Liver (tissue), 9 donors: ENCODE results near the gene RBFOX1. TPM values are rescaled to one million over a fixed set of nuclear protein-coding genes. Genes with fewer than 3 reads are reported as not detected.

Source experiments
- DNase-seq: peaks from one replicate; pipeline ENCODE4 v3.0.0-alpha.2; 2017; ENCODE audit warnings: low spot score
- H3K27ac ChIP-seq, 2 donors: one replicate each; pipeline ENCODE4 v1.7.0; 2013; ENCODE audit warnings: inconsistent platforms in 2 of 2, low read length in 2 of 2, control low read depth in 1 of 2, low read depth in 1 of 2, mild to moderate bottlenecking in 1 of 2
- H3K27me3 ChIP-seq, 4 donors: one replicate each; pipeline versions ENCODE4 v1.6.1 to v1.7.0; 2013; ENCODE audit warnings: low read length in 3 of 4, inconsistent platforms in 1 of 4, mild to moderate bottlenecking in 1 of 4, moderate library complexity in 1 of 4; ENCODE audit not compliant: control insufficient read depth in 4 of 4, insufficient read depth in 4 of 4
- H3K36me3 ChIP-seq, 4 donors: one replicate each; pipeline versions ENCODE4 v1.6.1 to v1.7.0; 2013; ENCODE audit warnings: low read length in 3 of 4, mild to moderate bottlenecking in 3 of 4, low read depth in 1 of 4, moderate library complexity in 1 of 4; ENCODE audit not compliant: control insufficient read depth in 4 of 4, insufficient read depth in 3 of 4
- H3K4me1 ChIP-seq, 4 donors: one replicate each; pipeline versions ENCODE4 v1.6.1 to v1.7.0; 2013; ENCODE audit warnings: low read length in 3 of 4, mild to moderate bottlenecking in 3 of 4, moderate library complexity in 1 of 4; ENCODE audit not compliant: control insufficient read depth in 4 of 4, insufficient read depth in 4 of 4
- H3K4me3 ChIP-seq, 3 donors: one replicate each; pipeline versions ENCODE4 v1.6.1 to v1.7.0; 2013; ENCODE audit warnings: low read length in 3 of 3, control low read depth in 1 of 3, low read depth in 1 of 3, mild to moderate bottlenecking in 1 of 3
- H3K9ac ChIP-seq, 2 donors: one replicate each; pipeline ENCODE4 v1.7.0; 2013; ENCODE audit warnings: low read length in 2 of 2, mild to moderate bottlenecking in 2 of 2, moderate library complexity in 2 of 2, control low read depth in 1 of 2, low read depth in 1 of 2
- H3K9me3 ChIP-seq, 4 donors: one replicate each; pipeline versions ENCODE4 v1.6.1 to v1.7.0; 2013; ENCODE audit warnings: low read length in 3 of 4; ENCODE audit not compliant: control insufficient read depth in 4 of 4
- FOXA1 ChIP-seq: IDR thresholded peaks from 2 replicates; pipeline ENCODE4 v1.6.1; 2016; ENCODE audit warnings: antibody characterized with exemption
- HNF4A ChIP-seq, 2 donors: conservative IDR thresholded peaks; 2 replicates each; pipeline ENCODE4 v1.6.1; 2016; ENCODE audit warnings: antibody characterized with exemption in 2 of 2, mild to moderate bottlenecking in 2 of 2
- HNF4G ChIP-seq: IDR thresholded peaks from 2 replicates; pipeline ENCODE4 v1.6.1; 2016; ENCODE audit warnings: antibody characterized with exemption
- NR2F2 ChIP-seq: IDR thresholded peaks from 2 replicates; pipeline ENCODE4 v1.6.1; 2016; ENCODE audit warnings: antibody characterized with exemption
- RAD21 ChIP-seq, 2 donors: IDR thresholded peaks; 2 replicates each; pipeline ENCODE4 v1.6.1; 2016; ENCODE audit warnings: antibody characterized with exemption in 2 of 2, mild to moderate bottlenecking in 2 of 2
- SP1 ChIP-seq: IDR thresholded peaks from 2 replicates; pipeline ENCODE4 v1.6.1; 2018; ENCODE audit warnings: antibody characterized with exemption, mild to moderate bottlenecking
- TAF1 ChIP-seq: conservative IDR thresholded peaks from 2 replicates; pipeline ENCODE4 v1.6.1; 2016; ENCODE audit warnings: antibody characterized with exemption, mild to moderate bottlenecking
- YY1 ChIP-seq: IDR thresholded peaks from 2 replicates; pipeline ENCODE4 v1.6.1; 2016; ENCODE audit warnings: antibody characterized with exemption, mild to moderate bottlenecking
- WGBS: extraction: QIAGEN DNeasy Blood & Tissue Kit; methylation state at CpG from one replicate; pipeline ENCODE4 v1.1.7; 2013; 5-methylcytosine and 5-hydroxymethylcytosine counted together
- polyA plus RNA-seq, 2 donors: library from polyadenylated mRNA; stranded (reverse) in 1 of 2; unstranded in 1 of 2; fragments of 200-250 nt in 1 of 2; fragments of >200 nt in 1 of 2; fragmentation: Nextera tagmentation in 1 of 2; extraction: Ambion mirVana in 1 of 2; gene quantifications; one replicate each; pipeline versions ENCODE4 v1.2.1 to v1.2.3, GENCODE V29; 2013 to 2015
- total RNA-seq, 2 donors: library from RNA; depleted of rRNA; stranded (reverse); fragments of >200 nt; gene quantifications; one replicate each; pipeline ENCODE4 v1.2.3, GENCODE V29; 2014
- TF ChIP-seq, protein P1 (sequence below): IDR thresholded peaks from 2 replicates; pipeline ENCODE4 v1.6.1; 2016; ENCODE audit warnings: antibody characterized with exemption
- TF ChIP-seq, protein P2 (sequence below): IDR thresholded peaks from 2 replicates; pipeline ENCODE4 v1.6.1; 2016; ENCODE audit warnings: antibody characterized with exemption, mild to moderate bottlenecking
- TF ChIP-seq, protein P3 (sequence below): IDR thresholded peaks from 2 replicates; pipeline ENCODE4 v1.6.1; 2016; ENCODE audit warnings: antibody characterized with exemption
- donor health status: healthy.
- donor health status: healthy.
- donor health status: healthy.
- donor health status: healthy.
- donor health status: healthy.

Gene RBFOX1
- total and polyA plus RNA-seq, 4 donors = not detected

DNA sequence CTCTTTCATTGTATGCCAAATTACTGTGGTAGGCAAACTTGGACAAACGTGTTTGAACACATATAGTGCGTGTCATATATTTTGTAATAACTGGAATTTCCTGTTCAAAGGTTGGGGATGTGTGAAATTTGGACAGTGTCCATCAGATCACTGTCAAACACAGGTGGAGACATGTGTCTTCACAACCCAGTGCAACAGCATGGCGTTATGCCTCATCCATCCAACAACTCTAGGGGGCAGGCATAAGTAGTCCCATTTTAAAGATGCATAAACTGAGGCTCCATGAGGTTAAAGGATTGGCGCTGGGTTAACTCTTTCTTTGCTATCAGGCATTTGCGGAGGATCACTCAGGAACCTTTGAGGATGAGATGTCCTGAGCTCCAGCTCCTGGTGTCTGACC lies 103.7 kb downstream of the RBFOX1 start (continued):
- TF ChIP-seq, protein P1, sequence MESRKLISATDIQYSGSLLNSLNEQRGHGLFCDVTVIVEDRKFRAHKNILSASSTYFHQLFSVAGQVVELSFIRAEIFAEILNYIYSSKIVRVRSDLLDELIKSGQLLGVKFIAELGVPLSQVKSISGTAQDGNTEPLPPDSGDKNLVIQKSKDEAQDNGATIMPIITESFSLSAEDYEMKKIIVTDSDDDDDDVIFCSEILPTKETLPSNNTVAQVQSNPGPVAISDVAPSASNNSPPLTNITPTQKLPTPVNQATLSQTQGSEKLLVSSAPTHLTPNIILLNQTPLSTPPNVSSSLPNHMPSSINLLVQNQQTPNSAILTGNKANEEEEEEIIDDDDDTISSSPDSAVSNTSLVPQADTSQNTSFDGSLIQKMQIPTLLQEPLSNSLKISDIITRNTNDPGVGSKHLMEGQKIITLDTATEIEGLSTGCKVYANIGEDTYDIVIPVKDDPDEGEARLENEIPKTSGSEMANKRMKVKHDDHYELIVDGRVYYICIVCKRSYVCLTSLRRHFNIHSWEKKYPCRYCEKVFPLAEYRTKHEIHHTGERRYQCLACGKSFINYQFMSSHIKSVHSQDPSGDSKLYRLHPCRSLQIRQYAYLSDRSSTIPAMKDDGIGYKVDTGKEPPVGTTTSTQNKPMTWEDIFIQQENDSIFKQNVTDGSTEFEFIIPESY = no peak
- TF ChIP-seq YY1 (no peak), TAF1 (no peak), RAD21 (IDR thresholded peaks at IDR 0.05) (no peak), HNF4G (no peak)

DNA sequence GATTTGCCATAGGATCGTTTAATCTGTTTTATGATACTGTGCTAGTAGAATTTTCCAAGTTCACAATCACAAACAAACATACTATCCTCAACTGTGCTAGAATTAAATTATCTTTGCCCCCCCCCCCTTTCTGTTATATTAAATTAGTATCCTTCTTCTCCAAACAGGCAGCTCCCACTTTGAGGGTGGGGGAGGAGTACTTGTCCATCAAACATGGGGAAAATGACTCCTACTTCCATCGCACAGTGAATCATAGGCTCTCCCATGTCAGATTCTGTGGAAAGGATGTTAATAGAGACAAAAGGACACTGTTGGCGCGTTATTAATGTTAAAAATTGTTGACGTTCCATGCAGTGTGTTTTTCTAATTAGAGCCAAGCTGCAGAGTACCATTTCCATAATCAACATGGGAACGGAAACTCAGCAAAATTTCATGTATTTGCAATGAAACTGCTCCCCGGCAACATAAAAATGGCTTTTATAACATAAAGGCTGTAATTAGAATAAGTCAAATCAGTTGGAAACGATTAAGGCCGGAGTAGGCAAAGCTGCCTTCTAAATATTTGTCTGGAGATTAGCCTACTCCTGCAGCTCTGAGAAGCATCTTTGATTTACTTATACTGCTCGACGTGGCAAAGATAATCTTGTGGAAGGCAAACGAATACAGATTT lies 104.6 kb downstream of the RBFOX1 start:
- TF ChIP-seq YY1 (no peak), TAF1 (no peak), RAD21 (IDR thresholded peaks at IDR 0.05) (no peak), HNF4A (conservative IDR thresholded peaks at IDR 0.05) (no peak), FOXA1 (no peak), SP1 (no peak)
- TF ChIP-seq, protein P2, sequence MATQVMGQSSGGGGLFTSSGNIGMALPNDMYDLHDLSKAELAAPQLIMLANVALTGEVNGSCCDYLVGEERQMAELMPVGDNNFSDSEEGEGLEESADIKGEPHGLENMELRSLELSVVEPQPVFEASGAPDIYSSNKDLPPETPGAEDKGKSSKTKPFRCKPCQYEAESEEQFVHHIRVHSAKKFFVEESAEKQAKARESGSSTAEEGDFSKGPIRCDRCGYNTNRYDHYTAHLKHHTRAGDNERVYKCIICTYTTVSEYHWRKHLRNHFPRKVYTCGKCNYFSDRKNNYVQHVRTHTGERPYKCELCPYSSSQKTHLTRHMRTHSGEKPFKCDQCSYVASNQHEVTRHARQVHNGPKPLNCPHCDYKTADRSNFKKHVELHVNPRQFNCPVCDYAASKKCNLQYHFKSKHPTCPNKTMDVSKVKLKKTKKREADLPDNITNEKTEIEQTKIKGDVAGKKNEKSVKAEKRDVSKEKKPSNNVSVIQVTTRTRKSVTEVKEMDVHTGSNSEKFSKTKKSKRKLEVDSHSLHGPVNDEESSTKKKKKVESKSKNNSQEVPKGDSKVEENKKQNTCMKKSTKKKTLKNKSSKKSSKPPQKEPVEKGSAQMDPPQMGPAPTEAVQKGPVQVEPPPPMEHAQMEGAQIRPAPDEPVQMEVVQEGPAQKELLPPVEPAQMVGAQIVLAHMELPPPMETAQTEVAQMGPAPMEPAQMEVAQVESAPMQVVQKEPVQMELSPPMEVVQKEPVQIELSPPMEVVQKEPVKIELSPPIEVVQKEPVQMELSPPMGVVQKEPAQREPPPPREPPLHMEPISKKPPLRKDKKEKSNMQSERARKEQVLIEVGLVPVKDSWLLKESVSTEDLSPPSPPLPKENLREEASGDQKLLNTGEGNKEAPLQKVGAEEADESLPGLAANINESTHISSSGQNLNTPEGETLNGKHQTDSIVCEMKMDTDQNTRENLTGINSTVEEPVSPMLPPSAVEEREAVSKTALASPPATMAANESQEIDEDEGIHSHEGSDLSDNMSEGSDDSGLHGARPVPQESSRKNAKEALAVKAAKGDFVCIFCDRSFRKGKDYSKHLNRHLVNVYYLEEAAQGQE = no peak
- TF ChIP-seq, protein P3, sequence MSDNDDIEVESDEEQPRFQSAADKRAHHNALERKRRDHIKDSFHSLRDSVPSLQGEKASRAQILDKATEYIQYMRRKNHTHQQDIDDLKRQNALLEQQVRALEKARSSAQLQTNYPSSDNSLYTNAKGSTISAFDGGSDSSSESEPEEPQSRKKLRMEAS = no peak
- no peak for DNase-seq
- Histone ChIP-seq H3K36me3 (no peaks in the 10 kb centered on the region), H3K9ac (no peak overlapping the region), H3K27me3 (peaks cover 0 to 3% (median under 1%) of the 10 kb centered on the region in 4 donors), H3K4me1 (no peaks in the 10 kb centered on the region), H3K9me3 (no peaks in the 10 kb centered on the region), H3K4me3 (no peak overlapping the region), H3K27ac (no peak overlapping the region)
- WGBS = 60% methylated on average over 12 of the region's 12 CpGs

DNA sequence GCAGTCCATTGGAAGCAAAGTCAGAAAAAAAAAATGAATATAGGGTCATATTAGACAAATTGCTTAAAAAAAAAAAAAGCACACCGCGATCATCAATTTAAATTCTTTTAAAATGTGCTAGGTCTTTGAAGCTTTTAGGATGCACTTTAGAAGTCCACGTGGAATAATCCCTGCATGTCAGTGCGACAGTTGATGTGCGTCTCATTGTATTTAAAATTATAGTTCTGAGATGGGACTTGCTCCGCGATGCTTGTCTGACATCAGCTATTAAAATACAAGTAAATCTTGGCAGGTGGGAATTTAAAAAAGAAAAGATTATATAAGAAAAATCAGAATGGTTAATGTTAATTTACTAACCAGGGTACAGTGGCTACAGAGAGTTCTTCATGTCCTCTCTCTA lies 105.2 kb downstream of the RBFOX1 start:
- TF ChIP-seq, protein P1 = no peak
- no peak for TF ChIP-seq HNF4A (conservative IDR thresholded peaks at IDR 0.05)
- TF ChIP-seq, protein P3 = no peak
- no peak for TF ChIP-seq NR2F2
- TF ChIP-seq FOXA1 = no peak
- 87% methylated on average over 7 of the region's 7 CpGs for WGBS
- H3K36me3 ChIP-seq = no peaks in the 10 kb centered on the region
- H3K9me3 ChIP-seq = no peaks in the 10 kb centered on the region
- no peak overlapping the region for H3K4me3 ChIP-seq
- no peaks in the 10 kb centered on the region for H3K4me1 ChIP-seq
- no peak for DNase-seq
- H3K9ac ChIP-seq = no peak overlapping the region
- H3K27ac ChIP-seq = no peak overlapping the region
- peaks cover 0 to 3% (median under 1%) of the 10 kb centered on the region in 4 donors for H3K27me3 ChIP-seq
